ENCODE measurements around the gene IFIT3.

IFIT3 gene

DNA sequence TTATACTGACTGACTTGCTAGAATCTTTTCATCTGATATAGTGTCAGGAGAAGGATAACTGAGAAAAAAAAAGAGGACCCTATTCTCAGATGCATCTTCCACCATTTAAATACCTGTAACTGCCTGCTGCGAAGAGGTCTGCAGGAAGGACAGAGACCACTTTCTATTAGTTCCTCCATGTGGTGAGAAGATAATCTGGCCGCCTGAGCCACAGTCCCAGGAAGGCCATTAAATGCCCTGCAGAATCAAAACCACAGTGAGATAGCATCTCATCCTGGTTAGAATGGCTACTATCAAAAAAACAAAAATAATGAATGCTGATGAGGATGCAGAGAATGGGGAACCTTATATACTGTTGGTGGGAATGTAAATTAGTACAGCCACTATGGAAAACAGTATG, 30.2 kb downstream of the IFIT3 start:
- DNase-seq (ENCODE audit: low read depth in 2 of 2) = no peak

DNA sequence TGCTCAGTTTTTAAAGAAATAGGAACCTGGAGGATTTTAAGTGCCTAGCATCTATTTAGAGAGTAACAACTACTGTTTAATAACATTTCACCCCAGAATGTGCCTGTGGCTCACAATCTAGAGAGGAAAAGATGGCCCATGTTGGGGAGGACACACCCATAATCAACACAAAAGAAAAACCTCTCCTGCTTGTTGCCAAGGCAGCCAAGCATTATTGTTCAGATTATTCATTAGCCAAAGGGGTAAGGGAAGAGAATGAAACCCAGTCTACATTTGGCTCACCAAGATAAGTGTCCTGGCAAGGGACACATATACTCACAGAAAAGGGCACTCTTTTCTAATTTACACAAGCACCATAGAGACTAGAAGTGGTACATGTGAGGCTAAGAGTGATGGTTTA, 32.4 kb downstream of the IFIT3 start:
- no peak for DNase-seq (ENCODE audit: low read depth in 2 of 2)

DNA sequence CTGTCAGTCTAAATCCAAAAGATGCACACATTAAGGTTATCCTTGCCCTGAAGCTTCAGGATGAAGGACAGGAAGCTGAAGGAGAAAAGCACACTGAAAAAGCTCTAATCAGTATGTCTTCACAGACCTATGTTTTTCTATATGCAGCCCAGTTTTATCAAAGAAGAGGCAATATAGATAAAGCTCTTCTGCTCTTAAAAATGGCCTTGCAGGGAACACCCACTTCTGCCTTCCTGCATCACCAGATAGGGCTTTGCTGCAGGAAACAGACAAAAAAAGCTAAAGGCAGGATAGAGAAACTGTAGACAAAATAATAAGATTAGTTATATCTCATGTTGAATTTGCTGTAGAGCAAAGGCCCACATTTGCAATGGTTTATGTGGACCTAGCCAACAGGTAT, 35.1 kb downstream of the IFIT3 start:
- DNase-seq (ENCODE audit: low read depth in 2 of 2) = no peak

GRCh38 chr10:89363729-89364442, 36.1 kb downstream of the IFIT3 start:
- no peak for DNase-seq (ENCODE audit: low read depth in 2 of 2)

- DNase-seq (ENCODE audit: low read depth in 2 of 2) = no peak
Measured at GRCh38 chr10:89364531-89364930, 36.7 kb downstream of the IFIT3 start.

- no peak for DNase-seq (ENCODE audit: low read depth in 2 of 2)
Measured at GRCh38 chr10:89367529-89367928, 39.7 kb downstream of the IFIT3 start.

GRCh38 chr10:89368129-89368528, 40.3 kb downstream of the IFIT3 start:
- no peak for DNase-seq (ENCODE audit: low read depth in 2 of 2)

- DNase-seq (ENCODE audit: low read depth in 2 of 2) = no peak
Measured at GRCh38 chr10:89369156-89370105, 41.6 kb downstream of the IFIT3 start.

- DNase-seq (ENCODE audit: low read depth in 2 of 2) = no peak
Measured at GRCh38 chr10:89371079-89371478, 43.3 kb downstream of the IFIT3 start.

GRCh38 chr10:89371987-89372386, 44.2 kb downstream of the IFIT3 start:
- no peak for DNase-seq (ENCODE audit: low read depth in 2 of 2)

GRCh38 chr10:89373916-89374711, 46.3 kb downstream of the IFIT3 start:
- DNase-seq (ENCODE audit: low read depth in 2 of 2) = no peak

- DNase-seq (ENCODE audit: low read depth in 2 of 2) = no peak
Measured at GRCh38 chr10:89374713-89375141, 46.9 kb downstream of the IFIT3 start.

DNA sequence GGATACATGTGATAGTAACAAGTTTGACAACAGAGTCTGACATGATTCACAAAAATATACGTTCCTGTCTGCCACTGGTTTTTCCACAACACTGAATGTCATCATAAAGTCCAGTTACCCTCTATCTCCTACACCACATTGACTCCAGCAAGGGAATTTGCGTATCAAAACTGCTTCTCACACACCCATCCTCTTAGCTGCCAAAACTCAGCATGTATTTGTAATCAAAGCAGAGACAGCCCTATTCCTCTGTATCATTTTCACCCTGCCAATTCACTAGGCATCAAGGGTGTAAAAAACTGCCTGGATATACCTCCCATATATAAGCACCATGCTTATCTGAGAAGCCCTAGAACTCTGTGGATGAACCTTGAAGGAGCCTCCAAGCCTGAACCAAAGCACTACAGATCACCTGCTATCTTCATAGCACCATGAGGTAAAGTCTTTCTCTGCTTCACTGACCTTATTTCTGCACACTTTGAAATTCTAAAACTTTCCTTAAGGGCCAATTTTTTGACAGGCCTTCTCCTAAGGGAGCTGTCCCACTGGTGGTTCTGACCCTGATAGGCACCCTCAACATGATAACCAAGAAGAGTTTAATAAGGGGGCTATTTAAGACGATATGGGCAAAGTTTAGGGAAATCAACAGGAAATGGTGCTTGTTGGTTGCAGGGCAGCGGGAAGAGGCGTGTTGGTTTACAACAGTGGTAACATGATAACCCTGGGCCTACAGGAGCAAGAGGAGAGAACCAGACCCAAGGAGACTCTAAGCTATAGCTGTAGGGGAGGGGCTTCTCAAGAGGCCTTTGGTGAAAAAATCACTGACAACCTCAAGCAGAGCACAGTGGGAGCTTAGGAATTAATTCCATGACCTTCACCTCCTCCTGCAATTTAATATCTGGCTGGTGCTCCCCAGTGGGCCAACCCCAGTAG, 50.2 kb downstream of the IFIT3 start, which contains the start of gene IFIT1B:
Gene IFIT1B (plus strand): TSS at position 352 of the 933 bp plus-strand sequence. CDS start 80 bp downstream, at position 432.
- no peak for DNase-seq (ENCODE audit: low read depth in 2 of 2)

DNA sequence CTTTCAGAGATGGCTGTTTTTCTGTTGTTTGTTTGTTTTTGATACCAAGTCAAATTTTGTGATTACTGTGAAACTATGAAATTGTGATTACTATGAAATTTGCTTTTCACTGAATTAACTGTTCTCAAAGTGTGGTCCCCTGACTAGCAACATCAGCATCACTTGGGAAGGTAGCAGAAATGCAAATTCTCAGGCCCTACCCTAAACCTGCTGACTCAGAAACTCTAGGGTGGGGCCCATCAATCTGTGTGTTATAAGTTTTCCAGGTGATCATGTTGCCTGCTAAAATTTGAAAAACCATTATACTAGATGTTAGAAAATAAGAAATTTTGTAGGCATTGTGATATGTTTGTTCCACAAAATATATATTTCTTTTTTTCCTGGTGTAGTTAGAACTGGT, 51.3 kb downstream of the IFIT3 start:
- DNase-seq (ENCODE audit: low read depth in 2 of 2) = no peak

GRCh38 chr10:89382757-89383156, 55.0 kb downstream of the IFIT3 start:
- no peak for DNase-seq (ENCODE audit: low read depth in 2 of 2)

GRCh38 chr10:89384474-89385340, 56.9 kb downstream of the IFIT3 start:
- no peak for DNase-seq (ENCODE audit: low read depth in 2 of 2)

- DNase-seq (ENCODE audit: low read depth in 2 of 2) = no peak
Measured at GRCh38 chr10:89388806-89389205, 61.0 kb downstream of the IFIT3 start.

- no peak for DNase-seq (ENCODE audit: low read depth in 2 of 2)
Measured at GRCh38 chr10:89389254-89389653, 61.5 kb downstream of the IFIT3 start.

Data from stimulated activated CD4-positive, alpha-beta T cell treated with anti-CD3 and anti-CD28 coated beads, Interleukin-12 subunit alpha, Interleukin-12 subunit beta, amount 100 ng/mL, for 24 hours (primary cell).